ENCODE data around the gene ANKLE2.

The ANKLE2 gene

DNA sequence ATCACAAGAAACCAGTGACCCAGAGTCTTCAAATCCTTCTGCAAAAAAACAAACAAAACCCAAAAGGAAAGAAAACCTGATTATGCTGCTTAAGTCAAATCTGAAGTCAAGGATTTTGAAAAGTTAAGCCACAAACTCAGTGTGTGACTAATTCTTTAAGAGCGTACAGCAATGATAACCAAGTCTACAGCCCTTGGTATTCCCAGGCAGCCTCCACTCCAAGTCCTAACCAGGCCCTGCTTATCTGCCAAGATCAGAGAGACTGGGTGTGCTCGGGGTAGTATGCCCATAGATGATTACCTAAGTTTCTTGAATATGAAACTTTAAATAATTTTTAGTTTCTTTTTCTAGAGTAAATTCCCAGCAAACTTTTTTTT is 37.9 kb downstream of the ANKLE2 start:
- no peak for DNase-seq (ENCODE audit: extremely low read depth, low read depth)
- TF ChIP-seq, protein P1, sequence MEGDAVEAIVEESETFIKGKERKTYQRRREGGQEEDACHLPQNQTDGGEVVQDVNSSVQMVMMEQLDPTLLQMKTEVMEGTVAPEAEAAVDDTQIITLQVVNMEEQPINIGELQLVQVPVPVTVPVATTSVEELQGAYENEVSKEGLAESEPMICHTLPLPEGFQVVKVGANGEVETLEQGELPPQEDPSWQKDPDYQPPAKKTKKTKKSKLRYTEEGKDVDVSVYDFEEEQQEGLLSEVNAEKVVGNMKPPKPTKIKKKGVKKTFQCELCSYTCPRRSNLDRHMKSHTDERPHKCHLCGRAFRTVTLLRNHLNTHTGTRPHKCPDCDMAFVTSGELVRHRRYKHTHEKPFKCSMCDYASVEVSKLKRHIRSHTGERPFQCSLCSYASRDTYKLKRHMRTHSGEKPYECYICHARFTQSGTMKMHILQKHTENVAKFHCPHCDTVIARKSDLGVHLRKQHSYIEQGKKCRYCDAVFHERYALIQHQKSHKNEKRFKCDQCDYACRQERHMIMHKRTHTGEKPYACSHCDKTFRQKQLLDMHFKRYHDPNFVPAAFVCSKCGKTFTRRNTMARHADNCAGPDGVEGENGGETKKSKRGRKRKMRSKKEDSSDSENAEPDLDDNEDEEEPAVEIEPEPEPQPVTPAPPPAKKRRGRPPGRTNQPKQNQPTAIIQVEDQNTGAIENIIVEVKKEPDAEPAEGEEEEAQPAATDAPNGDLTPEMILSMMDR (IDR thresholded peaks at IDR 0.05; ENCODE audit: low read depth, low read length), result no peak

DNA sequence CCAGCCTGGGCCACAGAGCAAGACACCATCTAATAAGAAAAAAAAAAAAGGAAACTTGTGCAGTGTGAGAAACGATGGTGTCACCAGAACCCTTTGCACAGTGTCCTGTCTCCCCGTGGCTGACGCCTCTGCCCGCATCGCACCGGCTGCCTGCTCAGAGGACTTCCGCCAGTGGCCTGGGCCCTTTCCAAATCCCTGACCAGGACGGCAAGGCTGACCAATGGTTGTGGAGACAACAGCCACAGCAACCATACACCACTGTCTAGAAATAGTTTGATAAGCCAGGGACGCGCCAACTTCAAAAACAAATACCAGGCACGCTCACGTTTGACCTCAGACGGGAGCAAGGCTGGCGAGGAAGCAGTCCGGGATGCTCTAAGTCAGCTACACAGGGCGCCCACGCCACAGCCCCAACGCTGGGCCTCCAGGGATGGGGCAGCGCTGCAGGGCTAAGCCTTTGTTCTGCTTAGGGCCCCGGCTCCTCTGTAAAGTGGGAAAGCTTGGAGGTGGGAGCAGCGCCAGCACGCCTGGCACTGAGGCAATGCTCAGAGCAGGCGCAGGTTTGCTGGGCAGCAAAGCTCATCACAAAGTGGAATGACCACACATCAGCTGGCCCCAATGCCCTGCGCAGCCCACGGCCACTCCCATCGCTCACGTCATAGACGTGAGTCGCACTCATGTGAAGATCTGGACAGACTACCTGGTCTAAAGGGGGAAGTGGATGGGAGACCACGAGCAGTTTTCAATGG is 38.4 kb downstream of the ANKLE2 start:
- TF ChIP-seq, protein P1 (IDR thresholded peaks at IDR 0.05; ENCODE audit: low read depth, low read length), result no peak
- no peak for DNase-seq (ENCODE audit: extremely low read depth, low read depth)

DNA sequence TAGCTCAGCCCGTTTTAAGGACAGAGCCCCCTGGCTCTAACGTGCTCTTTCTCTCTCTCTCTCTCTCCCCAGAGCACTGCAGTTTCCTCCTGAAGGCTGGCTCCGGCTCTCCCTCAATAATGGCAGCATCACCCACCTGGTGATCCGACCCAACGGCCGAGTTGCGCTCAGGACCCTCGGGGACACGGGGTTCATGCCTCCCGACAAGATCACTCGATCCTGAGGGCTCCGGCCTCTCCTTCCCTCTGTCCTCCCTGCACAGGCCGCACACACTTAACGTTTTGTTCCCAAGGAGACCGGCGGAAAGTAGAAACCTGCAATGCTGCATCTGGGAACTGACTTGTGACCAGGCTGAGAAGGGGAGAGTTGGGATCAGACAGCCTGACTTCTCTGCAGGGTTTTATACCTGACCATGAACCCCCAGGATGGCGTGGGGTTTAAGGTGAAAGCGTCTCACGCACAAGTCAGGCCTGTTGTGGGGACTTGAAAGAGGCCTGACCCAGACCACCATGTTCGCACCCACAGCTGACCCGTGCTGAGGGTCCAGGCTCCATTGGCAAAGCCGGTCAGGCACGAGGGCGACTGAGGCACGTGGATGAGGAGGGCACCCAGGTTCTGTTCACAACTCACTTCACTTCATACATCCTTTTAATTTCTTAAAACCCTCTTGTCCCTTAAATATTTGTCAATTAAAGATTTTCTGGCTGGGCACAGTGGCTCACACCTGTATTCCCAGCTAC is 40.9 kb downstream of the ANKLE2 start:
- no peak for DNase-seq (ENCODE audit: extremely low read depth, low read depth)
- TF ChIP-seq, protein P1 (IDR thresholded peaks at IDR 0.05; ENCODE audit: low read depth, low read length), result no peak

DNA sequence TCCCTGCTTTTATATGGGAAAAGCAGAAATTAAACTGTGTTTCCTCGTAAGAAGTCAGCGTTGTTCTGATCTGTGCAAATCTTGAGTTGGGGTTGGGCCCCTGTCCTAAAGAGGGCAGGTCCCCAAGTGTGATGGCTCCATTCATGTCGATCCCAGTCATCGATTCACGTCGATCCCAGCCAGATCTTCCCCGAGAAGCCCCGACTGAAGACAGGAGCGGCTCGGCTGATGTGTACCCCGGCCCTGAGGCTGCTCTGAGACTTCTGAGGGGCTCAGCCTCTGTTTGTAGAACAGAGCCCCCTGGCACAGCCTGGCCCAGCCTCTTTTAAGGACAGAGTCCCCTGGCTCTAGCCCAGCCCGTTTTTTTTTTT is 41.7 kb downstream of the ANKLE2 start:
- DNase-seq (ENCODE audit: extremely low read depth, low read depth), result no peak
- TF ChIP-seq, protein P1 (IDR thresholded peaks at IDR 0.05; ENCODE audit: low read depth, low read length), result no peak

DNA sequence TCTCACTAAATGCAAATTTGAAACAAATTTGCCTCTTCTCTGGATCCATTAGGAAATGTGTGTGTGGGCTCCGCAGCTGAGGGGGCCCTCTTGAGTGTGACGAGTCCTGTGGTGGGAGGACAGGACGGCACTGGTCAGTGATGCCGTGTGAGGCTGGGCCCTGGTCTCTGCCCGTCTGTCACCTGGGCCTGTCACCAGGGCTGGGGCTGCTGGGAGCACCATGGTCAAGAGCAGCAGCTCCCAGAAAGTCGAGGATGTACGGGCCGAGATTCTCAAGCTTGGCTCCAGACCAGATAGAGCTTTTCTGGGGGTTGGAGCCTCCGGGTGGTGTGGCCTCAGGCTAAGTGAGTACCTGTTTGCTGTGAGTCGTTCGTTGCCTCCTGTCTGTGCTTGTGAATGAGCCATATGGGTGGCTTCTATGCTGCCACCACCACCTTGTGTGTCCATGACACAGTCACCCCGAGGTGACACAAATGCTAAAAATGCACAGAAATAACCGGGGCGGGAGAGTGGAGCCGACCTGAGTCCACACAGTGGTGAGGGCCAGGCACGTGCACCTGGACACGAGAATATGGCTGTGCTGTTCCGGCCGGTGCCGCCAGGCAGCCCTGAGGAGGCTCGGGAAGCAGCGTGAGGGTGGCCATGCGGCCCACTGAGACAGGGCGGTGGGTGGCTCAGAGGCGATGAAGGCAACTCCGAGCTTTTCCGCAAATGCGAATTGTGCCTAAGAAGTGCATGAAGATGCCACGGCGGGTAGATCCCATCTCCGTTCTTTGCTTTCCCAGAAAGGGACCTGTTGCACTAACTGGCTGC is 42.3 kb downstream of the ANKLE2 start:
- TF ChIP-seq, protein P1 (IDR thresholded peaks at IDR 0.05; ENCODE audit: low read depth, low read length), result no peak
- no peak for DNase-seq (ENCODE audit: extremely low read depth, low read depth)

DNA sequence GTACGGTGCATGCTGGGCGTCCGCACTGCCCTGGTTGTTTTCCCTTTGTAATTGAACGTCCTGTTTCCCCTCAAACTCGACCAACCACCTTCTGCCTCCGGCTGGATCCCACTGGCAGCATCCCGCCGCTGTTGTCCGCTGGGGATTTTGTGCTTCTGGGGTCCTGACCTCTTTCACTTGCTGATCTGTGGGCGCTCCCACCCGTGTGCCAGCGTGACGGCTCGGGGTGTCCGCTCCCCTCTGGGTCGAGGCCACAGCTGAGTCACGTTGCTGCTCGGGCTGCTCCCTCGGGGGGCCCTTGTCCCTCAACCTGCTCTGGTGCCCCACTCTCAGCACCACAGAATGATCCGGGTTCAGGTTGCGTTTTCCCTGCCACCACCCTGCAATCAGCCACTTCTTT is 43.0 kb downstream of the ANKLE2 start:
- TF ChIP-seq, protein P1 (IDR thresholded peaks at IDR 0.05; ENCODE audit: low read depth, low read length), result no peak
- no peak for DNase-seq (ENCODE audit: extremely low read depth, low read depth)
